A673 (cell line): ENCODE measurements around the gene HSPA2. TPM values are rescaled to one million over a fixed set of nuclear protein-coding genes. Genes with fewer than 3 reads are reported as not detected.

Source experiments
- BruUV-seq: library from RNA; stranded (reverse); fragments of 400-500 nt; replicated peaks from 2 replicates; lab custom pipeline; 2021; lab: Mats Ljungman, UMichigan
- CTCF ChIA-PET: fragments of 300-600 bp; sonication (Branson Sonifier 250); formaldehyde crosslinking; loops from one replicate; lab custom pipeline; 2022; ENCODE audit warnings: antibody characterized with exemption; lab: Charles Lee
- POLR2A ChIA-PET: fragments of 300-600 bp; sonication (Branson Sonifier 250); formaldehyde crosslinking; loops from one replicate; lab custom pipeline; 2022; ENCODE audit warnings: antibody characterized with exemption; ENCODE audit not compliant: low non-redundant PET; lab: Charles Lee
- DNase-seq: peaks from one replicate; pipeline ENCODE4 v3.0.0-alpha.2; 2015; ENCODE audit warnings: low spot score
- H3K27ac ChIP-seq: fragments of 200-600 bp; sonication (generic); 2 replicates; pipeline ENCODE4 v1.5.1; 2016; ENCODE audit warnings: mixed run types, low read depth, mild to moderate bottlenecking, mixed read lengths, antibody characterized with exemption, low read length; ENCODE audit not compliant: poor library complexity, severe bottlenecking
- H3K27me3 ChIP-seq: fragments of 200-600 bp; sonication (generic); replicated peaks from 2 replicates; pipeline ENCODE4 v1.6.1; 2017; ENCODE audit warnings: mixed run types, low read depth, mild to moderate bottlenecking, mixed read lengths, antibody characterized with exemption, low read length; ENCODE audit not compliant: insufficient read depth, poor library complexity
- H3K36me3 ChIP-seq: fragments of 200-600 bp; sonication (generic); 2 replicates; pipeline ENCODE4 v1.6.1; 2016; ENCODE audit warnings: mixed run types, mild to moderate bottlenecking, mixed read lengths, antibody characterized with exemption, low read length; ENCODE audit not compliant: insufficient read depth, poor library complexity, severe bottlenecking
- H3K4me1 ChIP-seq: fragments of 200-600 bp; sonication (generic); 2 replicates; pipeline ENCODE4 v1.6.1; 2017; ENCODE audit warnings: mixed run types, mild to moderate bottlenecking, mixed read lengths, antibody characterized with exemption, low read length; ENCODE audit not compliant: insufficient read depth, poor library complexity, severe bottlenecking
- H3K4me3 ChIP-seq: fragments of 200-600 bp; sonication (generic); 2 replicates; pipeline ENCODE4 v1.5.1; 2016; ENCODE audit warnings: low read depth, mixed run types, mild to moderate bottlenecking, mixed read lengths, low read length; ENCODE audit not compliant: poor library complexity, severe bottlenecking
- H3K9me3 ChIP-seq: fragments of 200-600 bp; sonication (generic); 2 replicates; pipeline ENCODE4 v1.6.1; 2016; ENCODE audit warnings: mixed run types, low read depth, mild to moderate bottlenecking, mixed read lengths, antibody characterized with exemption, low read length; ENCODE audit not compliant: poor library complexity, severe bottlenecking
- CTCF ChIP-seq: fragments of 300-800, 200-600 bp; sonication (generic); conservative IDR thresholded peaks from 2 replicates; pipeline ENCODE4 v1.5.1; 2017; ENCODE audit warnings: low read depth, mild to moderate bottlenecking, antibody characterized with exemption, low read length, moderate library complexity, mixed read lengths
- EZH2 ChIP-seq: fragments of 200-600 bp; sonication (generic); IDR thresholded peaks from 2 replicates; pipeline ENCODE4 v1.6.1; 2017; ENCODE audit warnings: borderline replicate concordance, low read depth, mild to moderate bottlenecking, mixed read lengths, antibody characterized with exemption, low read length; ENCODE audit not compliant: poor library complexity, severe bottlenecking
- intact Hi-C: fragments of 100-400 bp; cut with micrococcal nuclease; formaldehyde crosslinking; loops from one replicate; pipeline ENCODE4 v1.10.0; 2022; ENCODE audit not compliant: unreplicated experiment
- total RNA-seq: library from RNA; stranded (reverse); gene quantifications from 2 replicates; pipeline ENCODE4 v1.2.3, GENCODE V29; 2021

Gene HSPA2
- total RNA-seq, 1 experiment from 2014 or later, result 14.3 TPM

- Histone ChIP-seq H3K27me3 (no peaks in the 10 kb centered on the region), H3K9me3 (no peaks in the 10 kb centered on the region), H3K4me1 (peaks cover 31% of the 10 kb centered on the region), H3K27ac (peak within 1 kb of the TSS; percentile 100), H3K36me3 (peaks cover 4% of the 10 kb centered on the region), H3K4me3 (peak within 1 kb of the TSS; percentile 87)
- intact Hi-C loops, result no loop called here
- peak; percentile 98 for DNase-seq
- TF ChIP-seq EZH2 (no peak), CTCF (no peak)
- BruUV-seq, result no TSS peak
- ChIA-PET CTCF (interaction anchor here (0.7 kb wide), 1 partner anchor 24 kb away, joined by 4 read pairs; no protein-coding TSS in a partner anchor), POLR2A (interaction anchor here (0.7 kb wide), 1 partner anchor 135 kb away, joined by 3 read pairs; no protein-coding TSS in a partner anchor)
These were observed 36.9 kb upstream of the HSPA2 start, which contains the start of gene ZBTB25 for GRCh38 chr14:64503434-64504309. Gene ZBTB25 (minus strand): TSS chr14:64503838. CDS start chr14:64490533, 13,305 bp downstream.

- intact Hi-C loops, result no loop called here
- TF ChIP-seq EZH2 (no peak), CTCF (no peak)
- peak; percentile 93 for DNase-seq
- Histone ChIP-seq H3K4me1 (peaks cover 31% of the 10 kb centered on the region), H3K4me3 (peak within 1 kb of the TSS; percentile 87), H3K27ac (peak within 1 kb of the TSS; percentile 100), H3K9me3 (no peaks in the 10 kb centered on the region), H3K27me3 (no peaks in the 10 kb centered on the region), H3K36me3 (no peaks in the 10 kb centered on the region)
- no TSS peak for BruUV-seq
- ChIA-PET POLR2A (interaction anchor here (0.7 kb wide), 1 partner anchor 134 kb away, joined by 3 read pairs; no protein-coding TSS in a partner anchor), CTCF (interaction anchor here (0.7 kb wide), 1 partner anchor 24 kb away, joined by 4 read pairs; no protein-coding TSS in a partner anchor)
These were observed 36.1 kb upstream of the HSPA2 start, which contains the start of gene ZBTB1 for GRCh38 chr14:64504310-64504896. Gene ZBTB1 (plus strand): TSS chr14:64504770. CDS start chr14:64521505, 16,735 bp downstream.
